Pulmonary artery endothelial cell (primary cell): Measurements from ENCODE around the gene GDF2. TPM values are rescaled to one million over a fixed set of nuclear protein-coding genes. Genes with fewer than 3 reads are reported as not detected.

ENCODE experiments used
- DNase-seq: peaks from one replicate; pipeline ENCODE4 v3.0.0-alpha.2; 2011; ENCODE audit warnings: low read depth, low spot score
- total RNA-seq: library from RNA; depleted of rRNA; stranded (reverse); fragments of >200 nt; gene quantifications from 2 replicates; pipeline ENCODE4 v1.2.3, GENCODE V29; 2014

GDF2 gene
- total RNA-seq = not detected in 2 replicates

GRCh38 chr10:47322300-47323061 lies at the start of gene GDF2:
Gene GDF2 (plus strand): TSS chr10:47322454. CDS start chr10:47322669, 215 bp downstream.
- DNase-seq = no peak

GRCh38 chr10:47276071-47276470 lies 46.2 kb upstream of the GDF2 start:
- DNase-seq = no peak

DNA sequence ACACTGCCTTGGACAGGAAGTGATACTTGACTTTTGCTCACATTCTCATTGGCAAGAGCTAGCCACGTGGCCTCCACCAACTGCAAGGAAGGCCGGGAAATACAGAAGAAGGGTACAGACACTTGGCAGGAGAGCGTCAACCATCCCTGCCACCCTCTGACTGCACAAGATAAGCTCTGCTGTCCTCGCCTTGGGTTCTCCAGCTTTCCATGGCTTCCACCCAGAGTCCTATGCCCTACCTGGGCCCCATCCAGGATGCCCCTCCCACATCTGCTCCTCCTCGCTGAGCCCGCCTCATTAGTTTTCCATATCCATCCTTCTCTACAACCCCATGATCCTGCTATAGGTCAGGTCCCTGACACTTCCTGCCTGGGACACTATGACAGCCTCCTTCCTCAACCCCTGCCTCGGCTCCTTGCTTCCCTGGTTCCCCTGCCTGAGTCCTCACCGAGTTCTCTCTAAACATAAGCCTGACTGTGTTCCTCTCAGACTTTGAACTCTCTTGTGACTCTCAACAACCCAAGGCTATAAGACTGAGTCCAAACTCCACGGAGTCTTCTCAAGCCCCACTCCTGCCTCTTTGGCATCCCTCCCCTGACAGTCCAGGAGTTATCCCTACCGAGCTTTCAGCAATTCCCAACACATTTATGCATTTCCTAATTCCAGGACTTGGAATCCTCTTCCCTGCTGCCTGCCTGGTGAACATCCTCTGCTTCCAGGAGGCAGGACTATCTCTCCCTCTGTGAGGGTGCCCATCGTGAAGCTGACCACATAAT lies 45.5 kb upstream of the GDF2 start:
- DNase-seq = no peak

DNA sequence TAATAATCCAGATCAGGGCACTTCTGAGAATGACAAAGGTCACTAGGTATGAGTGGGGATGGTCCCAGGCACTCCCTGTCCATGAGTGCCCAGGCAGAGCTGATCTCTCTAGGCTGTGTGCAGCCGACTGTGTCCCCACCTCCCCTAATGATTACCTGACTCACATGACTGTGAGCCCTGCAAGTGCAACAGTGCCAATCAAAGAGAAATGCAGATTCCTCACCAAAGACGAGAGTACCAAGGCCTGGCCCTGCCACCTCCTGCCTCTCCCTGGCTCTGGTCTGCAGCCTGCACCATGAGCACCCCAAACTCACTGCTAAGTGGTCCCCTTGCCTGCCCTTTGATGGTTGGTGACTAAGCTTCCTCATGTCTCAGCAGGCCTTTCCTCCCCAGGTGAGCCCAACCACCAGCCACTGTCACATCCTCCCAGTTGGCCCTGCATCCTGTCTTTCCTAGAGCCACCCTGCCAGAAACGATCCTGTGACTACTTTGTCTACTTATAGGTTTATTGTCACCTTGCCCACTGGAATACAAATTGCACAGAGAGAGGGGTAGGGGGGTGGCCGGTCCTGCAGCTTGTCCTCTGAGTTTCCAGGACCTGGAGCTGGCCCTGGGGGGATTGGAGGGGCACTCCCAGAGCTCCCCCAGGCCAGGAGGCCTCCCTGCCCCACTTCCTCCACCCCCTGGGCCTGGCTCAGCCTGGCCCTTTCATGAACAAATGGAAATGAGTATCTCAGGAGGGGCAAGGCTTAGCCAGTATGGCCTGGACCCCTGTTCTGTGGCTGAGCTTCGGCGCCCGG lies 44.7 kb upstream of the GDF2 start:
- no peak for DNase-seq

- no peak for DNase-seq
Measured at GRCh38 chr10:47278152-47278473, 44.1 kb upstream of the GDF2 start.

DNA sequence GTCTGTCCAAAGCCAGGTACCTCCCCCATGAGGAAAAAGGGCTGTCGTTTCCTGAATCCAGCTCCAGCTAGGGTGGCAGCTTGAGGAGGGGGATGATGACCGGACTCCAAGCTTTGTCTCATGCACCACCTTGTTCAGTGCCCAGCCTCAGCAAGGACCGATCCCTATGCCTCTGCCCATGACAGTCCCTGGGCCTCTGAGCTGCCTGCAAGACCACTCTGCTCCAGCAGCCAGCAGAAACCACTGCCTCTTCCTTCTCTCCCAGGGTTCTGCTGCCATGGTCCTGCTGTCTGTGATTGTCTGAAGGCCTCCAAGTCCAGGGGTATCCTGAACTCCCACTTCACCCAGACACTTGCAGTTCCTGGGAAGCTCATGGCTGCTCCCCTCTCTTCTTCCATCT lies 43.5 kb upstream of the GDF2 start:
- DNase-seq = no peak

DNA sequence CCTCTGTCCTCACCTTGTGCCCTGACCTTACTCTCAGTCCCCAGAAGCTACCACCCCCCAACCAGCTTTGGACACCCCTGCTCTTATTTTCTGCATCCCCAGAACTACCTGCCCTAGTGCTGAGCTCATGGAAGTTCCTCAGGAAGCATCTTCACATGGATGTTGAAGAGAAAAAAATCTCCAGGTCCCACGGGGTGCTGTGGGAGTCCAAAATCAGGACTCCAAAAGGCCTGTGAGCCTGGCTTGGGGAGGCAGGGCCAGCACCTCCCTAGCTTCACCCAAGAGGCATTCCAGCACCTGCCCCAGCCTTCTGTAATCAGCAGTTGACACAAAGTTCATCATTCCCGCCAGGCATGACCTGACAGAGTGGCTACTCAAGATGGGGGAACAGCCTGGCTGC lies 43.0 kb upstream of the GDF2 start:
- no peak for DNase-seq

GRCh38 chr10:47282005-47282656 lies 40.1 kb upstream of the GDF2 start:
- DNase-seq = no peak

DNA sequence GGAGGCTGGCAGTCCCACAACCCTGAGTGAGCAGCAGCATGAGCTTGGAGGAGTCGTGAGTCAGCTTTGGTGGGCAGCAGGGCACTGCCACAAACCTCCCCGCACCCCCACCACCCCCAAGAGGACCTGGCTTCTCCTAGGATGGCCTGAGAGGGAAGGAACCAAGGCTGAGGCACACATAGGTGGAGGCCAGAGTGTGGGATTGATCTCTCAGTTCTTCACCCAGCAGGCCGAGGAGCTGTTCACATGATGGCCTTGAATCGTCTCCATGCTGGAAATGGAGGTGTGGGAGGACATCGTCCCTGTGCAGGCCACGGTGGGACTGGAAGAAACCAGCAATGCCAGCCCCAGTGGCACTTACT lies 39.6 kb upstream of the GDF2 start:
- no peak for DNase-seq

DNA sequence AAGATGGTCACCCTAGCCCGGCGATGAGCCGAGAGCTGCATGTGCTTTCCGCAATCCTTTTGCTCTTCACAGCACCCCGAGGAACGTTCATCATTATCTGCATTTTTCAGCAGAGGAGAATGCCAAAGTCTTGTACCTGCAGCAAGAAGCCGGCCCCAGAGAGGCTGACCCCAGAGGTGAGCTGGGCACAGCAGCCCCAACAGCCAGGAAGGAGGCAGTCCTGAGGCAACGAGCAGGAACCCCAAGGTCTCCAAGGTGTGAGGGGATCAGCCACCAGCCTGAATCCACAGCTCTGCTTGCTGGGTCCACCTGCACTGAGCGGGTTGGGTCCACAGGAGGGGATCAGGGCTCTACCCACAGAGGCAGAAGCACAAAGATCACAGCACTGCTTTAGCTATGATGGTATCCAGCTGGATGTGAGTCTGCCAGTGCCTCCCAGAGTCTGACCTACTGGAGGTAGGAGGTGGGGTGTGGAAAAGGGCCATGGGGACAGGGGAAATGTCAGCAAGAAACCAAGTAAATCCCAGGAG lies 39.1 kb upstream of the GDF2 start:
- DNase-seq = no peak

GRCh38 chr10:47283848-47284247 lies 38.4 kb upstream of the GDF2 start:
- no peak for DNase-seq

DNA sequence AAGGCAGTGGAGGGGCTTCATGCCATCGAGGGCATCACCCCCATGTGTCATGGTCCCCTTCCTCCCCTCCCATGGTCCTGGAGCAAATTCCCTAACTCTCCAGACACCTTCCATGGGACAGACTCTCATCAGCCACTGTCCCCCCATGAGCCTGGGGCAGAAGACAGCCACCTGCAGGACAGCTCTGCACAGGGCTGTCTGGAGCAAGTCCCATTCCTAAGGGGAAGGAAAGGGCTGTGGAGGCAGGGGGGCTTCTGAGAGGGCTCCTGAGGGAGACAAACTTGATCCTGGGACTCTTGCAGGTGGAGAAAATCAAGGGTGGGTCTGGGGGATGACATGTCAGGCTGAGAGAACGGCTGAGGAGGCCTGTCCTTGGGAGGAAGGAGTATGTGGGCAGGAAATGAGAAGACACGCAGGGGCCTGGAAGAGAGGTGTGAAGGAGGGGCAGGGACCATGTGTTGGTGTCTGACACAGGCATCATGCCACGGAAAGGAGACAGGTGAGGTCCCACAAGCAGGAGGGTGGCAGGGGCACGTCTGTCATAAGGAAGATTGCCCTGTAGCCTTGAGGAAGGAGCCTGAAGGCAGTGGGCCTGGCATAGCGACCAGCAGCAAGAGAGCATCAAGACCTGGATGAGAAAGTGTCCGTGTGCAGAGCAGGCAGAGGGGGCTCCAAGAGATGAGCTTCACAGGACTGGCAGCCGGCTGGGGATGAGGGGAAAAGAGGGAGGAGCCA lies 36.7 kb upstream of the GDF2 start:
- DNase-seq = no peak

GRCh38 chr10:47286116-47286505 lies 36.1 kb upstream of the GDF2 start:
- no peak for DNase-seq

DNA sequence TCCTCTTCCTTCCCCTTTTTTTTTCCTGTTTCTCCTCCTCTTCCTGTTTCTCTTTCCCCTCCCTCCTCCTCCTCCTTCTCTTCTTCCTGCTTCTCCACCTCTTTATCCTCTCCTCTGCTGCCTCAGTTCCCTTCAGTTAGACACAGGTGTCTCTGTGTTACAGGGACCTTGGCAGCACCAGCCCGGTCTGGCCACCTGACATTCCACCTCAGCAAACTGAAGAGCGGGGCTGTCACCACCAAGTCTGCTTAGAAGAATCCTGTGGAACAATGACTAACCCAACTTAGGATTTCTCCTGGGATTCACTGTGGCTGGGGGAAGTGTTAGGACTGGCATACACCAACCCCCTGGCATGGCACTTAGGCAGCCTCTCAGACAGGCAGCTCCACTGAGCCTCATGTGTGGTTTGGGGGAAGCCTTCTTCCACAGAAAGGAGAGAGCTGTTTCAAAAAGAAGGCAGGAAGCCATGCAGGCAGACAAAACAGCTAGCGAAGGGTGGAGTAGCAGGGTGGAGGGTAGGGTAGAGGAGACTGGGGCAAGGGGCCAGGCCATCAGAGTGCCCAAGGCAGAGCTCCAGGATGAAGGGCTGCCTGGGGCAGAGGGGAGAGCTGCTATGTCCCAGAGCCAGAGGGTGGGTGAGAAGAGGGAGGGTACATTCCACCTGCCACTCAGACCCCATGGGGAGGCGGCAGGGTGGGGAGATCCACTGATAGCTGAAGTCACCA lies 35.5 kb upstream of the GDF2 start:
- no peak for DNase-seq

DNA sequence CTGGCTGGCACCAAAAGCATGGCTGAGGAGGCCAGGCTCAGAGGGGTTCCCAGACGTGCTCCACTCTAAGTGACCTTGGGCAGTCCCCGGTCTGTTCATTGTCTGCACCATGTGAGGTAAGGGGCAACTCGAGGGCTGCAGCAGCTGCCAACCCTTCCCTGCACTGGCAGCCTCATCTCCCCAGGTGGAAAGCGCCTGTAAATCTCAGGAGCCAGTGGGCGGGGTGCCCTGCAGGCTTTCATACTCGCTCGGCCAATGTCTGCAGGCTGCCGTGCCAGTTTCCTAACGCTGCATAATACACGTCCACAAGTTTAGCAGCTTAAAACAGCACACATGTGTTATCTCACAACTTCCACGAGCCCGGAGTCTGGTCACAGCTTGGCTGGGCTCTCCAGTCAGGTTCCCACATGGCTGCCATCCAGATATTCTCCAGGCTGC lies 34.9 kb upstream of the GDF2 start:
- no peak for DNase-seq

DNA sequence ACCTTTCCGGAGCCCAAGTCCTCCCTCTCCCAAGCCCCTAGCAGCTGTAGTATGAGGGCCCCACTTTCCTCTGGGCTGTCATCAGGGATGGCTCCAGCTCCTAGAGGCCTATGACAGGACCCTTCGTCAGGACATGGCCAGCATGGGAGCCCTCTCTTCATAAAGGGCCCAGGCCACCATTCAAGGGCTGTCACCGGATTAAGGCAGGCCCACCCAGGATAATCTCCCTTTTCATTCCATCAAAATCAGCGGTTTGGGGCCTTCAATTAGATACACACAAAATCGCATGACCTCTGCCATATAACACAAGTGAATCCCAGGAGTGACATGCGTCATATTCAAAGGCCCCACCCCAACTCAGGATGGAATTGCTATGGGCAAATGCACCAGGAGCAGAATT lies 34.4 kb upstream of the GDF2 start:
- no peak for DNase-seq

GRCh38 chr10:47288236-47288635 lies 34.0 kb upstream of the GDF2 start:
- no peak for DNase-seq

DNA sequence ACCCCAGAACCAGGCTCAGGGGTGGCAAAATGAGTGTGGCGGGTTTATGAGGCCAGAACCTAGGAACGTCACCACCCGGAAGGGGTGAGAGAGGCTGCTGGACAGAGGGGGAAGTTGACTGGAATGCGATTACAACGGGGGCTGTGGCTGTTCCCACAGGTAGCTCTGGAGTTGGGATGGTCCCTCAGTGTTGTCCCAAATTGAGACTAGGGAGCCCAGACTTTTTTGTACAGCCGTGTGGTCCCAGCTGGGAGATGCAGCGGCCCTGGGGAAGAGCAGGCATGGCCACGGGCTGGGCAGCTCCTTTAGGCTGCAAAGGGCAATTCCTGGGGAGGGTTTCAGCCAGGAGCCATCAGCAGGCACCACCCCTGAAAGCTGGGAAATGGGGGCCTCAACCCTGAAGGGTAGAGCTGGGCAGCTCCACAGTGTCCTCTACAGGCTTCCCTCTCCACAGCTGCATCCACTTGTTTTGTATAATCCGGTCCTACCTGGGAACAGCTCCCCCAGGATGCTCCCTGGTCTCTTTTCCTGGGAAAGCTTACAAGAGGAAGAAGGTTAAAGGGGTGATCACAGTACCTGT lies 33.2 kb upstream of the GDF2 start:
- no peak for DNase-seq

GRCh38 chr10:47289921-47290320 lies 32.3 kb upstream of the GDF2 start:
- DNase-seq = no peak

DNA sequence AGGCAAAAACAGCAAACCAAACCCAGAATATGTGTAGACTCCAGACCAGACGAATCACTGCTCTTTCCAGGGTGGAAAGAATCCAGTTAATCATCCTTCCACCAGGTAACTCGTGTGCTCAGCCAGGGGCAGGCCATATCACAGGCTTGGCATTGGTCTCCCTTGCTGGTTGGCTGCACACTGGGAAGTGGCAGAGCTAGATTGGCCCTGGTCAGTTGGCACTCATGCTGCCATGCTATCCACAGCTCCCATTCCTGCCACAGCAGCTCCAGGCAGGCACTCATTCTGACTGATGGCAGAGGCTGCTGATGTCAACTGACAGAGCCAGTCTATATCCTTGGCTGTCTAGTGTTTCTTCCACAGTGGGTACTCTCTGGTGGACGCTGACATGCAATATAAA lies 31.9 kb upstream of the GDF2 start:
- DNase-seq = no peak
